GM12878 (cell line): Measurements from ENCODE around the gene MMP24. TPM values are rescaled to one million over a fixed set of nuclear protein-coding genes. Genes with fewer than 3 reads are reported as not detected.

Source experiments
- ATAC-seq: fragments of 200-7000 bp; cut with Tn5 transposase; 3 replicates; pipeline ENCODE4 v1.9.1; 2020; ENCODE audit warnings: mild to moderate bottlenecking, moderate library complexity
- BruUV-seq: library from RNA; stranded (reverse); fragments of 400-500 nt; replicated peaks from 2 replicates; lab custom pipeline; 2021; lab: Mats Ljungman, UMichigan
- CTCF ChIA-PET: fragments of 300-600 bp; sonication (Branson Sonifier 250); formaldehyde crosslinking; extraction: SDS; loops from one replicate; lab custom pipeline; 2021; ENCODE audit warnings: inconsistent platforms; lab: Yijun Ruan, JAX
- POLR2A ChIA-PET: fragments of 350-600 bp; formaldehyde crosslinking; extraction: SDS; loops from one replicate; lab custom pipeline; 2021; ENCODE audit warnings: inconsistent platforms; lab: Charles Lee
- RAD21 ChIA-PET: fragments of 300-600 bp; sonication (Branson Sonifier 250); formaldehyde crosslinking; loops from one replicate; lab custom pipeline; 2023; ENCODE audit warnings: antibody characterized with exemption; ENCODE audit not compliant: unreplicated experiment; lab: Charles Lee
- SMC1A ChIA-PET: fragments of 300-600 bp; sonication (Branson Sonifier 250); formaldehyde crosslinking; loops from one replicate; lab custom pipeline; 2023; ENCODE audit not compliant: unreplicated experiment, uncharacterized antibody; lab: Charles Lee
- DNase-seq: peaks from one replicate; pipeline ENCODE4 v3.0.0-alpha.2; 2011; ENCODE audit warnings: low read depth, low spot score
- FAIRE-seq: peaks from 3 replicates; lab custom pipeline; 2011; peaks lifted over from hg19 to GRCh38; lab: Jason Lieb, UNC
- H2AFZ ChIP-seq: 2 replicates; pipeline ENCODE4 v1.6.0; 2011; ENCODE audit warnings: low read depth, low read length, control low read depth; ENCODE audit not compliant: control insufficient read depth
- H3K27ac ChIP-seq: 2 replicates; pipeline ENCODE4 v1.5.1; 2011; ENCODE audit warnings: control low read depth; ENCODE audit not compliant: control insufficient read depth, insufficient read depth
- H3K27me3 ChIP-seq, 2 experiments: replicated peaks in 1 of 2; 2 replicates each; pipeline versions ENCODE4 v1.6.0 to v1.6.1; 2011; ENCODE audit warnings: low read length in 1 of 2; ENCODE audit not compliant: control insufficient read depth in 2 of 2, insufficient read depth in 2 of 2
- H3K36me3 ChIP-seq, 2 experiments: 2 replicates each; pipeline ENCODE4 v1.5.1; 2011; ENCODE audit warnings: low read length in 1 of 2; ENCODE audit not compliant: control insufficient read depth in 2 of 2, insufficient read depth in 2 of 2
- H3K4me1 ChIP-seq: 2 replicates; pipeline ENCODE4 v1.6.1; 2011; ENCODE audit warnings: mild to moderate bottlenecking, low read length, moderate library complexity, mixed read lengths; ENCODE audit not compliant: control insufficient read depth, insufficient read depth
- H3K4me2 ChIP-seq: 2 replicates; pipeline ENCODE4 v1.6.0; 2011; ENCODE audit warnings: control low read depth; ENCODE audit not compliant: control insufficient read depth, insufficient read depth
- H3K4me3 ChIP-seq: fragments of 200-600 bp; sonication (generic); 2 replicates; pipeline ENCODE4 v1.5.1; 2016
- H3K79me2 ChIP-seq: 2 replicates; pipeline ENCODE4 v1.6.0; 2011; ENCODE audit warnings: low read length; ENCODE audit not compliant: control insufficient read depth, insufficient read depth
- H3K9ac ChIP-seq: 2 replicates; pipeline ENCODE4 v1.8.0; 2011; ENCODE audit warnings: low read length, control low read depth, mixed read lengths; ENCODE audit not compliant: control insufficient read depth, insufficient read depth
- H3K9me3 ChIP-seq: replicated peaks from 3 replicates; pipeline ENCODE4 v1.5.1; 2011; ENCODE audit warnings: mild to moderate bottlenecking, low read length; ENCODE audit not compliant: control insufficient read depth, insufficient read depth
- H4K20me1 ChIP-seq: 2 replicates; pipeline ENCODE4 v1.6.0; 2011; ENCODE audit not compliant: control insufficient read depth, insufficient read depth
- CBX3 ChIP-seq: fragments of 200-600 bp; sonication (generic); IDR thresholded peaks from 2 replicates; pipeline ENCODE4 v1.6.1; 2016; ENCODE audit warnings: low read depth, borderline replicate concordance
- GATAD2B ChIP-seq: fragments of 450-650 bp; conservative IDR thresholded peaks from 2 replicates; pipeline ENCODE4 v1.6.1; 2017; ENCODE audit warnings: low read depth, mild to moderate bottlenecking, moderate library complexity
- IRF5 ChIP-seq: fragments of 450-650 bp; IDR thresholded peaks from 2 replicates; pipeline ENCODE4 v1.6.1; 2017; ENCODE audit warnings: borderline replicate concordance
- NFYA ChIP-seq: IDR thresholded peaks from 2 replicates; pipeline ENCODE4 v1.6.1; 2011; ENCODE audit warnings: low read depth, mild to moderate bottlenecking, low read length, improper control_type of control experiment, borderline replicate concordance
- POLR2A ChIP-seq: IDR thresholded peaks from 2 replicates; pipeline ENCODE4 v1.6.1; 2011; ENCODE audit warnings: low read depth, mild to moderate bottlenecking, low read length
- WGBS: methylation state at CpG from one replicate; pipeline ENCODE4 v1.1.6; 2016; ENCODE audit warnings: low lambda C conversion rate; ENCODE audit not compliant: insufficient replicate concordance, insufficient coverage; ENCODE audit errors: missing lambda C conversion rate; 5-methylcytosine and 5-hydroxymethylcytosine counted together
- in situ Hi-C: fragments of 300-500 bp; cut with MboI; formaldehyde crosslinking; loops from 9 replicates; pipeline ENCODE4 v1.14.3; 2018; ENCODE audit warnings: mixed read lengths
- intact Hi-C: fragments of 100-400 bp; cut with micrococcal nuclease; formaldehyde crosslinking; loops from one replicate; pipeline ENCODE4 v1.14.2; 2022; ENCODE audit not compliant: unreplicated experiment
- polyA plus RNA-seq, 11 experiments: library from polyadenylated mRNA; depleted of rRNA in 4 of 11; unstranded in 6 of 11; stranded (reverse) in 5 of 11; fragments of >200 nt; fragmentation: Nextera tagmentation in 4 of 11; fragmentation: Illumina TruSeq in 1 of 11; extraction: Ambion mirVana in 4 of 11; extraction: Trizol in 1 of 11; gene quantifications; 1 replicate in 1 of 11; 2 replicates in 10 of 11; pipeline versions ENCODE4 v1.2.1 to v1.2.3, GENCODE V29; 2011 to 2016; ENCODE audit warnings: inconsistent platforms in 2 of 11, missing spikeins in 2 of 11, low read depth in 1 of 11
- total RNA-seq, 4 experiments: library from RNA; depleted of rRNA in 3 of 4; stranded (reverse); fragments of >200 nt in 3 of 4; fragmentation: Illumina TruSeq in 1 of 4; extraction: Trizol in 1 of 4; gene quantifications; 2 replicates each; pipeline versions ENCODE4 v1.2.1 to v1.2.3, GENCODE V29; 2013 to 2021

MMP24 gene
- total and polyA plus RNA-seq, 10 of the 15 experiments (the other 5 are each of a cell fraction or from before 2014, with no cell fraction given), result 0.01 to 0.11 (median 0.04) TPM; not detected in 5

DNA sequence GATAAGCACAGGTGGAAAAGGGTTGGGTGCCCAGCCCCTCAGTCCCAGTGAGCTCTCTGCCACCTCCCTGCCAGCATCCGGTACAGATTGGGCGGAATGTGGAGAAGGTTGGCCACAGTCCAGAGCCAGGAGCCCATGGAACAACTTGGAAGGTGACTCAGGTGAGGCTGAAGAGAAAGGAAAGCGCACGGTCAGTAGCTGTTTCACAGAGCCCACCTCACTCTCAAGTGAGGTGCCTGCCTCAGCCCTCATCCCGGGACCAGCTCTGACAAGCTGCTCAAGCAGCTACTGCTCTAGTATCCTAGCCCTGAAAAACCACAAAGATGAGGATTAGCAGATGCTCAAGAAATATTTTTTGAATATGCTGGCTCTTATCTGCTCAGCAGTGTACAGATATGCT is 52.5 kb downstream of the MMP24 start:
- ChIA-PET SMC1A (interaction anchor here (0.7 kb wide), 1 partner anchor 25 kb away, joined by 3 read pairs; no protein-coding TSS in a partner anchor), RAD21 (interaction anchor here (0.8 kb wide), 1 partner anchor 134 kb away, joined by 3 read pairs; no protein-coding TSS in a partner anchor), POLR2A (interaction anchor here (0.5 kb wide), 1 partner anchor 58 kb away, joined by 4 read pairs; no protein-coding TSS in a partner anchor), CTCF (no interaction called here)
- BruUV-seq, result no TSS peak
- peaks cover 11 to 25% of the 10 kb centered on the region in 2 experiments for H3K36me3 ChIP-seq
- no peak for TF ChIP-seq GATAD2B
- no peak for TF ChIP-seq NFYA
- TF ChIP-seq IRF5, result no peak
- TF ChIP-seq CBX3, result no peak
- TF ChIP-seq POLR2A, result 0 out of 2 replicates have a peak, but pooled peaks have one; percentile 9
- no peak overlapping the region for H3K27ac ChIP-seq
- H2AFZ ChIP-seq, result no peak overlapping the region
- ATAC-seq (no peak), FAIRE-seq (no peak), DNase-seq (no peak)
- no peak overlapping the region for H3K9ac ChIP-seq
- peaks cover 29% of the 10 kb centered on the region for H3K79me2 ChIP-seq
- peaks cover 6% of the 10 kb centered on the region; the same call in 1 of the 2 replicates for H4K20me1 ChIP-seq
- H3K4me3 ChIP-seq, result no peak overlapping the region
- peaks cover 9% of the 10 kb centered on the region for H3K4me1 ChIP-seq
- H3K9me3 ChIP-seq, result no peaks in the 10 kb centered on the region
- no peaks in the 10 kb centered on the region for H3K27me3 ChIP-seq
- in situ Hi-C loops, result no loop called here
- intact Hi-C loops, result loop anchor here (5.0 kb wide), 1 partner anchor 452 kb away; the partner anchor contains the start of gene NCOA6
- 100% methylated on average over 3 of the region's 5 CpGs for WGBS
- no peak overlapping the region for H3K4me2 ChIP-seq
